Skeletal muscle tissue (tissue), 4 donors: ENCODE results near the gene TNRC6A. TPM values are rescaled to one million over a fixed set of nuclear protein-coding genes. Genes with fewer than 3 reads are reported as not detected.

ENCODE experiments used
- H3K27ac ChIP-seq: one replicate; pipeline ENCODE4 v1.7.0; 2013; ENCODE audit warnings: mild to moderate bottlenecking, low read depth, low read length, inconsistent platforms
- H3K27me3 ChIP-seq, 3 donors: one replicate each; pipeline ENCODE4 v1.7.0; 2013; ENCODE audit warnings: low read length in 3 of 3; ENCODE audit not compliant: control insufficient read depth in 3 of 3, insufficient read depth in 3 of 3
- H3K36me3 ChIP-seq, 3 donors: one replicate each; pipeline ENCODE4 v1.7.0; 2013; ENCODE audit warnings: low read length in 3 of 3; ENCODE audit not compliant: control insufficient read depth in 3 of 3, insufficient read depth in 3 of 3
- H3K4me1 ChIP-seq, 3 donors: one replicate each; pipeline ENCODE4 v1.7.0; 2013; ENCODE audit warnings: low read length in 3 of 3, mild to moderate bottlenecking in 3 of 3; ENCODE audit not compliant: control insufficient read depth in 3 of 3, insufficient read depth in 3 of 3
- H3K4me3 ChIP-seq, 3 donors: one replicate each; pipeline ENCODE4 v1.7.0; 2013; ENCODE audit warnings: low read length in 3 of 3
- H3K9ac ChIP-seq, 3 donors: one replicate each; pipeline ENCODE4 v1.7.0; 2013; ENCODE audit warnings: low read length in 3 of 3, mild to moderate bottlenecking in 3 of 3, moderate library complexity in 2 of 3, low read depth in 1 of 3
- H3K9me3 ChIP-seq, 3 donors: one replicate each; pipeline ENCODE4 v1.7.0; 2013; ENCODE audit warnings: low read length in 3 of 3; ENCODE audit not compliant: control insufficient read depth in 3 of 3
- total RNA-seq: library from RNA; depleted of rRNA; stranded (reverse); fragments of >200 nt; gene quantifications from one replicate; pipeline ENCODE4 v1.2.3, GENCODE V29; 2014
- donor health status: Osteomylitis.

TNRC6A gene
- total RNA-seq, 1 donor from 2014 or later, result 24.5 TPM

DNA sequence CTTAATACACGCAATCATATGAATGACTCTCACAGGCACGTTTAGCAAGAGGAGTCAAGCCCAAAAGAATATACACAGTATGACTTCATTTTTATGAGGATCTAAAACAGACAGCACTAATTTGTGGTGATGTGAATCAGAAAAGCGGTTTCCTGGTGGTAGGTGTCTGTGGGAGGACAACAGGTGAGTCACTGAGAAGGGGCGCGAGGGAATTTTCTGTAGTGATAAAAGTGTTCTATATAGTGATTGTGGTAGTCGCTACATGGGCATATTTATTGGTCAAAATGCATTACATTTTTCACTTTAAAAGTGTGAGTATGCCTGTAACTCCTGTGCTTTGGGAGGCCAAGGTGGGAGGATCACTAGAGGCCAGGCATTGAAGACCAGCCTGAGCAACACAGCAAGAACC lies 7.6 kb upstream of the TNRC6A start:
- Histone ChIP-seq H3K36me3 (no peaks in the 10 kb centered on the region), H3K27ac (no peak overlapping the region), H3K27me3 (no peaks in the 10 kb centered on the region), H3K9ac (no peak overlapping the region), H3K4me3 (no peak overlapping the region), H3K4me1 (no peaks in the 10 kb centered on the region), H3K9me3 (no peaks in the 10 kb centered on the region)

DNA sequence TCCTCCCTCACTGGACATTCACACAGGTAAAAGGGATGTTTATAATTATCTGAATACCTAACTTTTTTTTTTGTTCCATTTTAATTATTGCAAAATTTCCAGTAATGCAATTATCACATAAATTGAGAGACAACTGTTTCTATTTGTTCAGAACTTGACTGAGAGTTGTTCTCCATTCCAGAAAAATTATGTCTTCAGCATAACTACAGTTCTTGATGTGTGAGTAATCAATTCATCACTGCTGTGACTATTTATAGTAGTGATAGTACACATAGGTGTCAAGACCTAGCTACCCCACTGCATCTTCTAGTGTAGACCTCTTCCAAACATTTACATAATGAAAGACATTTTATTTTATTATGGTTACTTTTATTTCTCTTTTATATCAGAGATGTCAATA lies 5.8 kb upstream of the TNRC6A start:
- Histone ChIP-seq H3K4me3 (no peak overlapping the region), H3K9ac (no peak overlapping the region), H3K4me1 (peaks cover under 1 to 2% (median under 1%) of the 10 kb centered on the region in 3 donors), H3K36me3 (no peaks in the 10 kb centered on the region), H3K27me3 (no peaks in the 10 kb centered on the region), H3K27ac (no peak overlapping the region), H3K9me3 (no peaks in the 10 kb centered on the region)

GRCh38 chr16:24728011-24728410 lies 1.4 kb upstream of the TNRC6A start:
- no peak overlapping the region for H3K27ac ChIP-seq
- H3K9me3 ChIP-seq, result no peaks in the 10 kb centered on the region
- H3K9ac ChIP-seq, result no peak overlapping the region
- H3K27me3 ChIP-seq, result no peaks in the 10 kb centered on the region
- H3K4me1 ChIP-seq, result peaks cover 20 to 29% (median 25%) of the 10 kb centered on the region in 3 donors
- H3K4me3 ChIP-seq, result no peak overlapping the region
- H3K36me3 ChIP-seq, result no peaks in the 10 kb centered on the region

DNA sequence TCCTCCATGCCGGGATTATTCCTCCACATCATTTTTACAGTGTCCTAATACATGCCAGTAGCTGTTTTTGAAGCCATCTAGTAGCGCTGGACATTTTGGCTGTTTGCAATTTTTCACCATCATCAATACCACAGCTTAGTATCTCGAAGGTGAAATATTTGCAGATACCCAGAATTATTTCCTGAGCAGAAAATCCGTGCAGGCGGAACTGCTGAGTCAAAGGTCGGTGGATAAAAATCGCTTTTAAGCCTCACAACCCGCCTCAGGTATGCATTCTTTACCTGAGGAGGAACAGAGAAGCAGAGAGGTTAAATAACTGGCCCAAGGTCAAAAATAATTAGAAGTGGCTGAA lies 584 bp upstream of the TNRC6A start:
- peaks cover 0 to 3% (median 0%) of the 10 kb centered on the region in 3 donors for H3K36me3 ChIP-seq

DNA sequence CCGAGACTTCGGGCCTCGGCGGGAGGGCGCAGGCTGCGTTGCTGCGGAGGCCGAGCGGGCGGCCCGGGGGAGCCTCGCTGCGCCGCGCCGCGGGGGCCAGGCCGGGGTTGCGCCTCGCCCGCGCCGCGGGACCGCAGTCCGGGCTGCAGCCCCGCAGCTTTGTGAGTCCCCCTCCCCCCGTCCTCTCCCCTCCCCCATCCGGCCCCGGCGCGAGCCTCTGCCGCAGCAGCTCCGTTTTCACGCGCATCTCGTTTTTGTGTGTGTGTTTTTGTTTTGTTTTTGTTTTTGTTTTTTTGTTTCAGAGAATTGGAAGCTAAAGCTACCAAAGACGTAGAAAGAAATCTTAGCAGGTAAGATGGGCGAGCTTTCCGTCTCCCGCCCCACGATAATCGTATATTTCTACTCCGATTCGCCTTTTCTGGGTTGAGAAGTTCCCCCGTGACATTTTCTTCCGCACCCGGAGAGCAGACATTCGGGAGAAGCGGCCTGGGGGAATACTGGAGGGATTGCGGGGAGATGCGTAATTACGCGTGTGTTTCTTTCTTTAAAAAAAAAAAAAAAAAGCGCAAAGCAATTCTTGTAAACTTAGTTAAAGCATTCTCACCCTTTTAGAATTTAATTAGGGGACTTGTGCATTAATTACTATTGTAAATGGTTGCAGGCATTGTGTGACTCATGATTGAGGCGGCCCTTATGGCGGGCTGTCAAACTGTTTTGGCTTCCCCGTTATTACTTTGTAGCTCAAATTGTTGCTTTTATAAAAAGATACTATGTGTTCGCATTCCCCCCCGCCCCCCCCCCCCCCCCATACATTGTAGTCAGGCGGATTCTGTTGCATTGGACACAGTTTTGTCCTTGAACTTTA lies 732 bp downstream of the TNRC6A start:
- Histone ChIP-seq H3K36me3 (peaks cover 0 to 3% (median 0%) of the 10 kb centered on the region in 3 donors), H3K27ac (peak overlapping the region; percentile 92), H3K9ac (peak overlapping the region; percentile 84 to 93 (median 87)), H3K27me3 (no peaks in the 10 kb centered on the region), H3K4me1 (peaks cover 32 to 46% (median 41%) of the 10 kb centered on the region in 3 donors), H3K9me3 (no peaks in the 10 kb centered on the region), H3K4me3 (peak overlapping the region; percentile 73 to 89 (median 79))

More for the DNA sequence above, 584 bp upstream of the TNRC6A start:
- peak overlapping the region; percentile 73 to 87 (median 77) for H3K4me3 ChIP-seq
- peaks cover 29 to 35% (median 34%) of the 10 kb centered on the region in 3 donors for H3K4me1 ChIP-seq
- no peaks in the 10 kb centered on the region for H3K9me3 ChIP-seq
- no peaks in the 10 kb centered on the region for H3K27me3 ChIP-seq
- peak overlapping the region; percentile 92 for H3K27ac ChIP-seq
- peak overlapping the region; percentile 86 to 87 (median 87) for H3K9ac ChIP-seq

DNA sequence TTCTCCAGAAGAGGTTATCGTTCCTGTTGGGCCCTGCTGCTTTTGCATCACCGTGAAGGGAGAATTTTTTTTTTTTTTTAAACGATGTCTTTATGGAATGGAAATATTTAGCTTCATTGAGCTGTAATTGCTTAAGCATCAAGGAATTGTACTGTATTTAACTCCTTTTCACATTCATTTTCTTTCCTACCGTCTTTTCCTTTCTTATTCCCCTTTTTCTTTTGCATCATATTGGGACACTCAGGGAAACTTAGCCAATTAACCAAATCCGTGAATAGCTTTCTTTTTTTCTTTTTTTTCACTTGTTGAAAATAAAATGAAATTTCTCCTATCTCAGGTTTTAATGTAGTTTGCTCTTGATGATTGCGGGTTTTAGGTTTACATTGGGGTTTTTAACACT lies 1.5 kb downstream of the TNRC6A start:
- no peaks in the 10 kb centered on the region for H3K27me3 ChIP-seq
- H3K36me3 ChIP-seq, result peaks cover 0 to 3% (median 0%) of the 10 kb centered on the region in 3 donors
- no peaks in the 10 kb centered on the region for H3K9me3 ChIP-seq
- H3K27ac ChIP-seq, result peak overlapping the region; percentile 67
- H3K4me1 ChIP-seq, result peaks cover 32 to 49% (median 46%) of the 10 kb centered on the region in 3 donors
- H3K9ac ChIP-seq, result peak overlapping the region; percentile 32 to 93 (median 69)
- peak overlapping the region; percentile 73 to 89 (median 79) for H3K4me3 ChIP-seq

DNA sequence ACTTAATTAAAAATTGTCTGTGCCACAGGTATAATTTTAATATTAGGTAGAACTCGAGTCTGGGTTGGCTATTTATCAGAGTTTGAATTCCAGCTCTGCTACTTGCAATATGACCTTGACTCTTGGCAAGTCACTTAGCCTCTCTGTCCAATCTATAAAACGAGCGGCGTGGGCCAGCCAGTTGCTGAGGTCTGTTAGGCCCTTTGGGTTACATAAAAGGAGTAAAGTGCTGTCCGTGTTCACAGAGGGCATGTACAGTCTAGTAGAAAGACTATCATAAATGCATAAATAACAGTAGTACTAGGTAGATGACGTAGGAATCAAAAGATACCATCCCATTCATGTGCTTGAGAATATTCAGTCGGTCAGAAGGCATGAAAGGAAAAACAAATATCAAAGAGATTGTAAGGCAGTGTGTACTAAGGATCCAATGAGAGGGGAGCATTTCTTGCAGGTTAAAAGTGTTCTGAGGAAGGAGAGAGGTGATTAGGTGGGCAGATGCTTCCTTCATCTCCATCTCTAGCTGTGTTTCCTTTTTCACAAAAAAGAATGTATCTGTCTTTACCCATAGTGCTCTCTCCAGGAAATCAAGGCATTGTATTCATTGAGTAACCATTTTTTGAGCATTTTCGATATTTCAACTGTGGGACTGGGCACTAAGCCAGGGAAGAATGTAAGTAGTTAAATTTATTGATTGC lies 2.4 kb downstream of the TNRC6A start:
- peaks cover 38 to 55% (median 53%) of the 10 kb centered on the region in 3 donors for H3K4me1 ChIP-seq
- H3K4me3 ChIP-seq, result peak overlapping the region; percentile 4 to 89 (median 52)
- peak overlapping the region; percentile 67 for H3K27ac ChIP-seq
- no peaks in the 10 kb centered on the region for H3K9me3 ChIP-seq
- no peaks in the 10 kb centered on the region for H3K27me3 ChIP-seq
- H3K9ac ChIP-seq, result peak overlapping the region; percentile 54 to 93 (median 73)
- peaks cover 0 to 3% (median 0%) of the 10 kb centered on the region in 3 donors for H3K36me3 ChIP-seq

DNA sequence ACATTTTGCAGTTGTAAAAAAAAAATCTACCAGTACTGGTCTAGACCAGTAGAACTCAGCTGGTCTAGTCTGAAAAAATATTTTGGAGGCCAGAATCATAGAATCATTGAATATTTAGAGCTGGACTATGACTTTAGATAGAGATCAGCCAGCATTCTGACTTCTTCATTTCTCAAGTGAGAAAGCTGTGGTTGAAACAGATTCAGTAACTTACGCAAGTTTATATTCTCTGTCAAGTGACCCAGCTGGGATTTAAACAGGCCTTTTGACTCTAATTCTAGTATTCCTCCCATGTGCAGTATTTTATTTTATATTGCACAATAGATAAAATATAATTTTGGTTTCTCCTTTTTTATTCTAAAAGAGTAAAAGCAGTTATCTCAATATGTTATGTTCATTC lies 4.9 kb downstream of the TNRC6A start:
- no peaks in the 10 kb centered on the region for H3K9me3 ChIP-seq
- H3K27ac ChIP-seq, result peak overlapping the region; percentile 14
- H3K36me3 ChIP-seq, result peaks cover 0 to 5% (median 3%) of the 10 kb centered on the region in 3 donors
- H3K4me1 ChIP-seq, result peaks cover 43 to 64% (median 63%) of the 10 kb centered on the region in 3 donors
- H3K9ac ChIP-seq, result no peak overlapping the region
- H3K4me3 ChIP-seq, result no peak overlapping the region
- H3K27me3 ChIP-seq, result no peaks in the 10 kb centered on the region

DNA sequence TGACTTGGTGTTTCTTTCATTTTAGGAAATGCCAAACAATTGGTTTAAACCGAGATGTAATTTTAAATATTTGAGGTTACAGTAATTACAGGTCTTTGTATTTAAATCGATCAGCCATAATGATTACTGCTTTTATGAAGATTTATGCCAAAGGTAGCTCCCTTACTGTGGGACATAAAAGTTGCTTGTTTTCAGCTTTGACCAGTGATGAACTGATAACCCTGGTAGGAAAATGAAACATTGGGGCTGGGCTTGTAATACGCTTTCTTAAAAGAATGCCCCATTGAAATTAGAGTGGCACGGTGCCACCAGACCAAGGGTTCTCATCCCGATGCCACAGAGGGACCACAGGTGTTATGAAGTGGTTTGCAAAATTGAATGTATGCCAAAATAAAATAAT lies 7.3 kb downstream of the TNRC6A start:
- H3K9ac ChIP-seq, result no peak overlapping the region
- H3K27me3 ChIP-seq, result no peaks in the 10 kb centered on the region
- peaks cover 46 to 69% (median 66%) of the 10 kb centered on the region in 3 donors for H3K4me1 ChIP-seq
- H3K4me3 ChIP-seq, result no peak overlapping the region
- H3K36me3 ChIP-seq, result peaks cover 0 to 5% (median 3%) of the 10 kb centered on the region in 3 donors
- H3K9me3 ChIP-seq, result no peaks in the 10 kb centered on the region
- H3K27ac ChIP-seq, result peak overlapping the region; percentile 4
